Activated CD8-positive, alpha-beta memory T cell treated with anti-CD3 and anti-CD28 coated beads for 4 hours (primary cell): Measurements from ENCODE around the gene GTF2H4.
"Not testable (repeated sequence)": the region's sequence is repeated elsewhere in the genome, so short reads cannot be mapped to it uniquely, and the experiment has no call there.

ENCODE experiments used
- DNase-seq, 2 donors: peaks; one replicate each; pipeline ENCODE4 v3.0.0-alpha.2; 2020; ENCODE audit warnings: low read depth in 2 of 2

The GTF2H4 gene

DNA sequence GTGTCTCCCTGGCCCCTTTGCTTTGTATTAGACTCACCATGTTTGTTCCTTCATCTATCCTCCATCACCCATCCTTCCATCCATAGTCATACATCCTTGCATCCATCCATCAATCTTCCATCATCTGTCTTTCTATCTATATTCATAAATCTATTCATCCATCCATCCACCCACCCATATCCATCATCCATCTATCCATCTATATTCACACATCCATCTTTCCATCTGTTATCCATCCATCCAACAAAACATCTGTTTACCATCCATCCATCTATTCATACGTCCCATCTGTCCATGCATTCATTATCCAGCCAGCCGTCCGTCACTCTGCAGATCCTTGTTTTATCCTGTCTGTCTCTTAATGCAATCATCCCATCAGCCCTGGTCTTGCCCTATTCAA, 13.1 kb upstream of the GTF2H4 start:
- DNase-seq: no peak

DNA sequence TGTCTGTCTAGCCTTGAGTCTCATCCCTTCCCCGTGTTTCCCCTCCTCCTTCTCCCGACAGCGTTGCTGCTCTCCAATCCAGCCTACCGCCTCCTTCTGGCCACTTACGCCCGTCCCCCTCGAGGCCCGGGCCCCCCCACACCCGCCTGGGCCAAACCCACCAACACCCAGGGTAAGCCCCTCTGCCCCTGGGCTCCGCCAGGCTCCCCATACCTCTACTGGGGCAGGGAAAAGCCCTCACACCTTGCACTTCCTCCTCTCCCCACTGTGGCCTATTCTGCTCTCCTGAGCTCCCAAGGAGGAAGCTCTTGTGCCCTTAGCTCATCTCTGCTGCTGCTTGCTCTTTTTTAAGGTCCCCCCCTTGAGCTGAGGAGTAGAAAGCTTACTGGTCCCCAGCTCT, 12.7 kb upstream of the GTF2H4 start:
- no peak for DNase-seq

DNA sequence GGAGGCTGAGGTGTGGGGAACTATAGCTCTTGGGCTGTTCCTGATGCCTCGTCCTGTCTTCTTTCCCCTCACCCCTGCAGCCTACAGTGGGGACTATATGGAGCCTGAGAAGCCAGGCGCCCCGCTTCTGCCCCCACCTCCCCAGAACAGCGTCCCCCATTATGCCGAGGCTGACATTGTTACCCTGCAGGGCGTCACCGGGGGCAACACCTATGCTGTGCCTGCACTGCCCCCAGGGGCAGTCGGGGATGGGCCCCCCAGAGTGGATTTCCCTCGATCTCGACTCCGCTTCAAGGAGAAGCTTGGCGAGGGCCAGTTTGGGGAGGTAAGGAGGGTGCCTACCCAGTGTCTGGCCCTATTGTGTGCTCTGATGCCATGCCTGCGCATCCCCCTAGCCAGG, 11.5 kb upstream of the GTF2H4 start:
- DNase-seq: no peak

DNA sequence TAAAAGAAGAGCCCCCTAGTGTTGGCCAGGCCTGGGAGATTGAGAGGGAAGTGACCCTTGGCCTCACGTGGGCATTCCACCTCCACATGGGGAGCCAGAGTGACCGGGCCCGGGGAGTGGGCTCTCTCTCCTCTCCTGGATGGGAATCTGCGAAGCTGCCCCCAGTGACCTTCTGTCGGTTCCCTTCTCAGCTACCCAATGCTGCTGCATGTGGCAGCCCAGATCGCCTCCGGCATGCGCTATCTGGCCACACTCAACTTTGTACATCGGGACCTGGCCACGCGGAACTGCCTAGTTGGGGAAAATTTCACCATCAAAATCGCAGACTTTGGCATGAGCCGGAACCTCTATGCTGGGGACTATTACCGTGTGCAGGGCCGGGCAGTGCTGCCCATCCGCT, 10.1 kb upstream of the GTF2H4 start:
- DNase-seq: no peak

DNA sequence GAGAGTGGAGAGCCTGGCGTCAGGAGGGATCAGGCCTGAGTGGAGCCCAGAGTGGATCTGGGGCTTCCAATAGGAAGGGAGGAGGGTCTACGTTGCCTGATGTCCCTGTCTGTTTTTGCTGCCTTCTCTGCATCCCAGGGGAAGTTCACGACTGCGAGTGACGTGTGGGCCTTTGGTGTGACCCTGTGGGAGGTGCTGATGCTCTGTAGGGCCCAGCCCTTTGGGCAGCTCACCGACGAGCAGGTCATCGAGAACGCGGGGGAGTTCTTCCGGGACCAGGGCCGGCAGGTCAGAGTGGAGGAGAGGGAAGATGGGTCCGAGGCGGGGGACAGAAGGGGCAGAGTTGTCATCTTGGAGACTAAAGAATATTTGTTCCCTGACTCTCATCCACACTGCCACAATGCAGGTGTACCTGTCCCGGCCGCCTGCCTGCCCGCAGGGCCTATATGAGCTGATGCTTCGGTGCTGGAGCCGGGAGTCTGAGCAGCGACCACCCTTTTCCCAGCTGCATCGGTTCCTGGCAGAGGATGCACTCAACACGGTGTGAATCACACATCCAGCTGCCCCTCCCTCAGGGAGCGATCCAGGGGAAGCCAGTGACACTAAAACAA, 9.2 kb upstream of the GTF2H4 start:
- DNase-seq: no peak

DNA sequence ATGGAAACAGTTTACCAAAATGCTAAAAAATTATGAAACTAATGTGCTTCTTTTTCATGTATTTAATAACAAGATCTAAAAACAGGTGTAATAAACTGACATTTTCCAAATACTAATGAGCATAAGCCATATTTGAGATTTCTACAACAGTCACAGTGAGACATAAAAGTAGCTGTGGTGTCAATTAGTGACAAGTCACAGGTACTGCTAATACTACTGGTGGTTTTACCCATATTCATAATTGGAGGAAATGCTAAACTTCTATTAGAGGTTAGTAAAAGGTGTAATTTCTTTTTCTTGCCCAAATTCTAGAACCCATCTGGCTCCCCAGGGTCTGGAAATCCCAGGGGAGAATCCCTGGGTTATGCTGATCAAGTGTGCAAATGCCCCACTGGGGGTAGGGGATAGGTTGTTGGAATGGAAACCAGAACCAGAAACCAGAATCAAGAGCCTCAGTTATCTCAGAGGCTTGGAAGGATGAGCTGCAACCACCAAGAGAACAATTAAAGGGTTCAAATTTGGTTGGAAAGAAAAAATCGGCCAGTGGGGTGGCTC, 7.1 kb upstream of the GTF2H4 start:
- no peak for DNase-seq

DNA sequence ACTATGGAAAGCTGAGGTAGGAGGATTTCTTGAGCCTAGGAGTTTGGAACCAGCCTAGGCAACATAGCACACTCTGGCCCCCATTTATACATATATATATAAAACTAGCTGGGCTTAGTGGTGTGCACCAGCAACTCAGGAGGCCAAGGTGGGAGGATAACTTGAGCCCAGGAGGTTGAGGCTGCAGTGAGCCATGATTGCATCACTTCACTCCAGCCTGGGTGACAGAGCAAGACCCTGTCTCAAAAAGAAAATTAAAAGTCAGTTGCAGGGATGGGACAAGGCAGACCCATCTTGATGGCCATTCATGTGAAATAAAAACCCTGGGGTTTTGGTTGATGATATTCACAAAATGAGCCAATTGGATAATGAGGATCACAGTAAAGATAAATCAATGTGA, 6.6 kb upstream of the GTF2H4 start:
- no peak for DNase-seq

DNA sequence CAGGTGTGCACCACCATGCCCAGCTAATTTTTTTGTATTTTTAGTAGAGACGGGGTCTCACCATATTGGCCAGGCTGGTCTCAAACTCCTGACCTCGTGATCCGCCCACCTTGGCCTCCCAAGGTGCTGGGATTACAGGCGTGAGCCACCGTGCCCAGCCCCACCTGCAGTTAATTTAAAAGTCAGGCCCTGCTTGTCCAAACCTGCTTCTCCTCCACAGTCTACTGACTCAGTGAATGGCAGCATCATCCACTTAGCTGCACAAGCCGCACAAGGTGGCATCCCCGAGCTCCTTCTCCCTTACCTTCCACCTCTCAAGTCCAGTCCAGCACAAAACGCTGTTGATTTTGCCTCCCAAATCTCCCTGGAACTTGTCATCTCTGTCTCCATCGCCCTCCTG, 5.8 kb upstream of the GTF2H4 start:
- not testable (repeated sequence) for DNase-seq

DNA sequence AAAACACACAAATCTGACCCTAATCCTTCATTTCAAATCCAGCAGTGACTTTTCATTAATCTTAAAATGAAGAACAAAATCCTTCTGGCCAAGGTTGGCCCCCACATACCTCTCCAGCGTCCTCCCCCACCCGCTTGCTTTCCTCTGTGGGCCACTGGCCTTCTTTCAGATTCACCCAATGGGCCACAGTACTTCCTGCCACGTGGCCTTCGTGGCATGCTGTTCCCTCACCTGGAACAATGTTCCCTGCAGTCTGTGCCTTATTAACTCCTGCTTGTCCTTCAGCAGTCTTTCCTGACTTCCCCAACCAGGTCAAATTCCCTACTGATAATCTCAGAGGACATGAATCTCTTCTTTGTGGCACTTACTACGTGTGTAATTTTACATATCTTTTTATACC, 5.3 kb upstream of the GTF2H4 start:
- no peak for DNase-seq

DNA sequence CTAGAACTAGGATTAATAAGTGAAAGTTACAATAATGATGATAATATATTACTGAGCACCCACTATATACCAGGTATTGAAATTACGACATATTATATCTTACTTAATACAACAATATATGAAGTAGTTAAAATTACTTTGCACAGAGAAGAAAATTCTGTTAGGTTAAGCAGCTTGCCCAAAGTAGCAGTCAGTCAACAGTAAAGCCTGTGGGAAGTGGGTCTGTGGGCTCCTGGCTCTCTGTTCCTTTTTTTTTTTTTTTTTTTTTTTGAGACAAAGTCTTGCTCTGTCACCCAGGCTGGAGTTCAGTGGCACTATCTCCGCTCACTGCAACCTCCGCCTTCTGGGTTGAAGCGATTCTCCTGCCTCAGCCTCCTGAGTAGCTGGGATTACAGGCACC, 4.8 kb upstream of the GTF2H4 start:
- DNase-seq: no peak

DNA sequence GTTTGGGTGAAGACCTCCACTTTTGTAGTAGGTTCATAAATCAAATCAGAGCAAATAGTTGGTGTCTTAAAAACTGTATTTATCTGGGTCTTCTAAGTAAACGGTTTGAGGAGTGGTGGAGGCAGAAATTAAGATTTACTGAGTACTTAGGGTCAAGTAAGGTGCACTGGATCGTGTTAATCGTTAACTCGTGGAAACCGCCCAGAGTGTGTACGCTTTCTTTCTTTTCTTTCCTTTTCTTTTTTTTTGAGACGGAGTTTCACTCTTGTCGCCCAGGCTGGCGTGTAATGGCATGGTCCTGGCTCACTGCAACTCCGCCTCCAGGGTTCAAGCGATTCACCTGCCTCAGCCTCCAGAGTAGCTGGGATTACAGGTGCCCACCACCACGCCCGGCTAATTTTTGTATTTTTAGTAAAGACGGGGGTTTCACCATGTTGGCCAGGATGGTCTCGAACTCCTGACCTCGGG, 683 bp upstream of the GTF2H4 start:
- DNase-seq: not testable (repeated sequence)

DNA sequence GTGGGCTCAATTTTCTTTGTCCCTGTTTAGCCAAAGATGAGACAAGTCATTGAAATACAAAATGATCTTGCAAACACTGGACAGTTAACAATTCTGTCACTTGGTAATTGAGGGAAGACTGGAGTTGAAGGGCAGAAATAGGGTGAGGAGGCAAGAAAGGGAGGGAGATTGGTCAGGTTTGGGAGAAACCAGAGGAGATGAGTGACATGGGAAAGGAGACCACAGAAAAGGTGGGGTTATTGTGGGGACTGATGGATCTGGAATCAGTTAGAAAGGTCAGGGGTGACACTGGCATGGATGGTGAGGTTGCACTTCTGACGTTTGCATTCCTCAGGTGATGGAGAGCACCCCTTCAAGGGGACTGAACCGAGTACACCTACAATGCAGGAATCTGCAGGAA, 693 bp downstream of the GTF2H4 start:
- no peak for DNase-seq

DNA sequence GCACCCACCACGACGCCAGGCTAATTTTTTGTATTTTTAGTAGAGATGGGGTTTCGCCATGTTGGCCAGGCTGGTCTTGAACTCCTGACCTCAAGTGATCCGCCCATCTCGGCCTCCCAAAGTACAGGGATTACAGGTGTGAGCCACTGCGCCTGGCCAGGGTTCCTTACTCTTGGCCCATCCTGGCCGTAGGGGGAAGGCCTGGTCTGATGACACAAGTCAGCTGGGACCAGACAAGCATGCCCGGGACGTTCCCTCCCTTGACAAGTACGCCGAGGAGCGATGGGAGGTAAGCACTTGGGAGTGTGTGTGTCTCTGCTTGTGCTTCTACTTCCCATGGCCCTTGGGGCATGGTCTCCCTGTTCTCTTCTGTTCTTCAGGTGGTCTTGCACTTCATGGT, 2.5 kb downstream of the GTF2H4 start:
- DNase-seq: not testable (repeated sequence)

DNA sequence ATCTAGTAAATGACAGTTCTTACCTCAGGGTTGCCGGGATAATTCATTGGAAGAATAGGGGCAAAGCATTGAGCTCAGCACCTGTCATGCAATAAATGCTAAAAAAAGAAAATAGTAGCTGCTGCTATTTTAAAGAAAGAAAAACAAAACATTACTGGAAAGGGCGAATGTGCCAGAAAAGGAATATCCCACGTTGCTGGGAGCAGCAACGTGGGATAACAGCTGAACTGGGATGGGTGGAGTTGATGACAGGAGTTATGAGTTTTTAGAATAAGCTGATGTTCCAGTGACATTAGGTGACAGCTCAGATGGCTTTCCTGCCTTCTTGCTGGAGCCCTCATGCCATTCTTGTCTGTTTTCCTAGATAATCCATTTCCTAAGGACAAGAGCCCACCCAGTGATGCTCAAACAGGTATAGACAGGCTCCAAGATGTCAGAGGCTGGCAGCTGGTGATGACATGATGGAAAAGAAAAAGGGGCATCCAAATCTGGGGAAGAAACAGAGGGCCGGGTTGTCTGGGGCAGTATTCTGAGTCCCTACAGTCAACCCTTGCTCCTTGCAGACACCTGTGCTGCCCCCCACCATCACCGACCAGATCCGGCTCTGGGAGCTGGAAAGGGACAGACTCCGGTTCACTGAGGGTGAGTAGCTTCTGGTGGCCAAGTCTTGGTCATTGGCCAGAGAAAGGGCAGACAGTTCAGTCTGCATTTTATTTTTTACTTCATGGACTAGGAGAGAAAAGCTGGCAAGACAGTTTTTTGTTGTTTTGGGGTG, 4.9 kb downstream of the GTF2H4 start:
- DNase-seq: no peak

DNA sequence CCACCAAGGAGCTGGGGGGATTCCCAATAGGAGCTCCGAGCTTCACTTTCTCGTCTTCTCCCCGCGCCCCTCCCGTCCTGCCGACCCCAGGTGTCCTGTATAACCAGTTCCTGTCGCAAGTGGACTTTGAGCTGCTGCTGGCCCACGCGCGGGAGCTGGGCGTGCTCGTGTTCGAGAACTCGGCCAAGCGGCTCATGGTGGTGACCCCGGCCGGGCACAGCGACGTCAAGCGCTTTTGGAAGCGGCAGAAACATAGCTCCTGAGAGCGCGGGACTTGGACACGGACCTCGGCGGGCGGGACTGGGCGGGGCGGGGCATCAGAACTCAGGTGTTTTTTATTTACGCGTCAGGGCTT, 5.7 kb downstream of the GTF2H4 start:
- DNase-seq: no peak

DNA sequence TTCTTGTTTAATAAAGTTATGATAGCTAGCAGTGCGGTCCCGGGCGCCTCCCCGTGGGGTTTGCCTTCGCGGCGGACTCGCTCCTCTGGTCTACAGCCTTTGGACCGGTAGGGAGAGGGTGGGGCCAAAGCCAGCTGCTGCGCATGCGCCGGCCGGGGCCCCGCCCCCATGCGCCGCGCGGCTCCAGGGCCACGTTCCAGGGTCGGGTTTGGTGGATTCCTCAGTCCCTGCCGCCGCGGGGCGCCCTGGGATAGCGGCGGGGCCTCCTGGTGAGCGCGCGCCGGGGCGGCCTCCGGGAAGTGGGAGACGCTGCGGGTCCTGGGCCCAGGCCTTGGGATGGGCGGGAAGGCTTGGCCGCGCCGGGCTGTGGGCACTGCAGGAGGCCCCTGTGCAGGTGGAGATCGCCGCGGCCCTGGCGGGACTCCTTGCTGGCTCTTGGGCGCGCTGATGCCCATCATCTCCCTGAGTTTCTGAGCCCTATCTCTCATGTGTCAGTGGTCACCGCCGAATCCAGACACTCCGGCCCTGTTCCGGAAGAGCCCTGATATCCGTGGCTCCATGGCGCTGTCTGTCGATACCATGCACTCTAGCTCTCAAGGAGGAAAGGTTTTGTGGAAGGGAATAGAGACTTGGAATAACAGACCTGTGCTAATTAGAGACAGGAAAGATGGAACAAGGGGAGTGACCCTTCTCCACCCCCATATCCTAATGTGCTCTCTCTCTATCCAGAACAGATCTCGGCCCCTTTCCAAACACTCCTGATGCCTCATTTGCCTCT, 6.3 kb downstream of the GTF2H4 start, which contains the start of gene VARS2:
VARS2 (plus strand) TSS at position 163 of the 778 bp plus-strand sequence; CDS start at position 762, 599 bp downstream.
- peak; percentile 70 to 74 for DNase-seq

DNA sequence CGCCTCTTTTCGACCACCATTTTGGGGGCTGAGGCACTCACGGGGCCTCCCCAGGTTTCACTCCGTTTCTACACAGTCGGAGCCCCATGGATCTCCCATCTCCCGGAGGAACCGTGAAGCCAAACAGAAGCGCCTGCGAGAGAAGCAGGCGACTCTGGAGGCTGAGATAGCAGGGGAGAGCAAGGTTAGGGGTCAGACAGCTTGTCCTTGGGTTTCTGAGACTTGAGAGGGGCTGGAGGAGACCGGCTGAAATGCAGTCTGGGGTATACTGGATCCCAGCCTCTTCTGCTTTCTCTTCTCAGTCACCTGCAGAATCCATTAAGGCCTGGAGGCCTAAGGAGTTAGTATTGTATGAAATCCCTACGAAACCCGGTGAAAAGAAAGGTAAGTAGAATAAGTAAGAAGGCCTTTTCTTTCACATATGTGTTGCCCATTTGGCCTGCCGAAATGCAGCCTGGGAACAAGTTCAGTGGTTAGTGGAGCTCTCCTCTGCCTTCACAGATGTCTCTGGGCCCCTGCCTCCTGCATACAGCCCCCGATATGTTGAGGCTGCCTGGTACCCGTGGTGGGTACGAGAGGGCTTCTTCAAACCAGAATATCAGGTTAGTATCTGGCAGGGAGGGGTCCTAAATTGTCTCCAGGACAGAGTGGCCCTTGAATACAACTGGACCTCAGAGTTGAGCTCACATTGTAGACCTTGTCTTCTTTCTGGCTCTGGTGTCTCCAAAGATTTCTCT, 7.0 kb downstream of the GTF2H4 start:
- no peak for DNase-seq

DNA sequence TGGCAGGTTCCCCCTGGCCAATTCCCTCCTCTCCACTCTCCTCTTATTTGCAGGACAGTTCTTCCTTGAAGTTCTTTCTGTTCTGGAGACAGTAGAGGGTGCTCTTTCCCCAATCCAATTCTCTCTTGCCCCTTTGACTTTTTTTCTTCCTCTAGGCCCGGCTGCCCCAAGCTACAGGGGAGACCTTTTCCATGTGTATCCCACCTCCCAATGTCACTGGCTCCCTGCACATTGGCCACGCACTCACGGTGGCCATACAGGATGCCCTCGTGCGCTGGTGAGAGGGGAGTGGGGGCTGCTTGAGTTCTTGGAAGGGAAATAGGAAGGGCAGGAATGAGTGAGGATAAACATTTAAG, 7.6 kb downstream of the GTF2H4 start:
- DNase-seq: no peak

DNA sequence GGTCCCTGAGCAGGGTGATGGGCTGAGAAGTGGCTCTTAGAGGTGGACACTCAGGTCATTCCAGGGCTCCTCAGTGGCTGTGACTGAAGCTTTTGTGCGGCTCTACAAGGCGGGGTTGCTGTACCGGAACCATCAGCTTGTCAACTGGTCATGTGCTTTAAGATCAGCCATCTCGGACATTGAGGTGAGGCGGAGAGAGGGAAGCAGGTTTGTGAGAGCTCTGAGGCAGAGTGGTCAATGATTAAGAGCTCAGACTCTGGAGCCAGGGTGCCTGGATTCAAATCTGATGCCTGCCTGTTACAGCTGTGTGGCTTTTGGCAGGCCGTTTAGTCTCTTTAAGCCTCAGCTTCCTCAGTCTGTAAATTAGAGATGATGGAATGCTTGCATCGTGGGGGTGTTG, 9.0 kb downstream of the GTF2H4 start:
- no peak for DNase-seq

DNA sequence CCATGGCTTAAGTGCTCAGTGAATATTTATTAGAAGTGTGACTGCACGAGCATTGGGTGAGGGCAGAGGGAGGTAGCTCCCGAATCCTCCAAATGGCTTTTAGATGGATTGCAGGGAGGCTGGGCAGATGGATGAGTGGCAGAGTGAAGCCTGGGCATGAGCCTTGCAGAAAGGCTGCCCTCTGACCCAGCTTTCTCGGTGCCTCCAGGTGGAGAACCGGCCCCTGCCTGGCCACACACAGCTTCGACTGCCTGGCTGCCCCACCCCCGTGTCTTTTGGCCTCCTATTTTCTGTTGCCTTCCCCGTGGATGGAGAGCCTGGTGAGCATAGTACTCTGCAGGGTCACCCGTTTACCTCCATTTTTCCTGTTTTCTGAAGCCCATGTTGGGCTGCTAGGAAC, 9.5 kb downstream of the GTF2H4 start:
- no peak for DNase-seq

DNA sequence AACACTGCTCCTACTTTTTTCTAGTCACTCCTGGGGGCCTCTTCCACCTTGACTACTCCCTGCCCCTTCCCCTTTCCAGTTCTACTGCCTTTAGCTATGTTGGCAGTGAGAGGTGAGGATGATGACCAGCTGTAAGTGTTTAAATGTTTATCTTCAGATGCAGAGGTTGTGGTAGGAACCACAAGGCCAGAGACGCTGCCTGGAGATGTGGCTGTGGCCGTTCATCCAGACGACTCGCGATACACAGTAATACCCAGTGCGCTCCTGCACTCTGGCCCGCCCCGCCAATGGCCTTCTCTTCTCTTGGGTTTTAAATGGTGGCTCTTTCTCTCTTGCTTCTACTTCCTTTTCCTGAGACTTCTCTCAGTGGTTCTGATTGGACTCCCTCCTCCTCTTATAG, 10.7 kb downstream of the GTF2H4 start:
- no peak for DNase-seq

DNA sequence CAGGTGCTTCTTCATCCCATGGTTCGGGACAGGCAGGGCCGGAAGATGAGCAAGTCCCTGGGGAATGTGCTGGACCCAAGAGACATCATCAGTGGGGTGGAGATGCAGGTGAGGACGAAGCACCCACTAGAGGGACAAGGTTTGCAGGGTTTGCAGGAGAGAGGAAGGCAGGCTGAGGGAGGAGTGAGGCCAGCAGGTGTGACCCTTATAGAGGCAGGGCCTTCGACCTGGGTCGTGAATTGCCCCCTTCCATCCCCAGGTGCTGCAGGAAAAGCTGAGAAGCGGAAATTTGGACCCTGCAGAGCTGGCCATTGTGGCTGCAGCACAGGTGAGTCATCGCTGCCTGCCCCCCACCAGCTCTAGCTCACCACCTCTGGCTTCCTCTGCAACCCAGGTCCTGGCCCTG, 14.4 kb downstream of the GTF2H4 start:
- DNase-seq: no peak
